NCI-H345 treated with DMSO at 0.1 percent for 48 hours (cell line): ENCODE data around the gene YKT6.

Experiments
- DNase-seq: peaks from one replicate; lab custom pipeline; 2025; ENCODE audit not compliant: unreplicated experiment; lab: John Stamatoyannopoulos, UW

YKT6 gene

GRCh38 chr7:44231088-44231487 lies 30.3 kb downstream of the YKT6 start:
- DNase-seq, result no peak

GRCh38 chr7:44232396-44232795 lies 31.6 kb downstream of the YKT6 start:
- no peak for DNase-seq

GRCh38 chr7:44232901-44233715 lies 32.3 kb downstream of the YKT6 start:
- no peak for DNase-seq

- no peak for DNase-seq
Measured at GRCh38 chr7:44235066-44235465, 34.3 kb downstream of the YKT6 start.

GRCh38 chr7:44235582-44236332 lies 35.0 kb downstream of the YKT6 start:
- DNase-seq, result no peak

- no peak for DNase-seq
Measured at GRCh38 chr7:44236333-44236728, 35.6 kb downstream of the YKT6 start.

GRCh38 chr7:44237696-44238095 lies 36.9 kb downstream of the YKT6 start:
- DNase-seq, result no peak

GRCh38 chr7:44238116-44238695 lies 37.4 kb downstream of the YKT6 start:
- no peak for DNase-seq

GRCh38 chr7:44239361-44239760 lies 38.6 kb downstream of the YKT6 start:
- no peak for DNase-seq

- DNase-seq, result no peak
Measured at GRCh38 chr7:44240376-44240775, 39.6 kb downstream of the YKT6 start.

GRCh38 chr7:44240983-44241510 lies 40.3 kb downstream of the YKT6 start:
- peak; percentile 33 for DNase-seq

GRCh38 chr7:44242091-44242490 lies 41.3 kb downstream of the YKT6 start:
- no peak for DNase-seq

- DNase-seq, result no peak
Measured at GRCh38 chr7:44244282-44244681, 43.5 kb downstream of the YKT6 start.

GRCh38 chr7:44246396-44247113 lies 45.8 kb downstream of the YKT6 start:
- DNase-seq, result no peak

GRCh38 chr7:44247868-44248651 lies 47.3 kb downstream of the YKT6 start:
- DNase-seq, result no peak

GRCh38 chr7:44249639-44250234 lies 49.0 kb downstream of the YKT6 start:
- DNase-seq, result no peak

GRCh38 chr7:44251269-44251668 lies 50.5 kb downstream of the YKT6 start:
- DNase-seq, result no peak

- no peak for DNase-seq
Measured at GRCh38 chr7:44251881-44252280, 51.1 kb downstream of the YKT6 start.

GRCh38 chr7:44256459-44256858 lies 55.7 kb downstream of the YKT6 start:
- no peak for DNase-seq

GRCh38 chr7:44257213-44257612 lies 56.4 kb downstream of the YKT6 start:
- DNase-seq, result no peak
